Measurements from ENCODE around the gene TMEM163. TPM values are rescaled to one million over a fixed set of nuclear protein-coding genes. Genes with fewer than 3 reads are reported as not detected.

TMEM163 gene
- total RNA-seq, 1 donor from 2014 or later, result not detected

- H3K27me3 Mint-ChIP-seq (ENCODE audit: unreplicated experiment), result peaks cover 6% of the 10 kb centered on the region
- DNase-seq (ENCODE audit: extremely low spot score, unreplicated experiment), result no peak
- no peaks in the 10 kb centered on the region for H3K4me1 Mint-ChIP-seq (ENCODE audit: unreplicated experiment)
- H3K9me3 Mint-ChIP-seq (ENCODE audit: unreplicated experiment), result no peaks in the 10 kb centered on the region
- no peak overlapping the region for H3K4me3 Mint-ChIP-seq (ENCODE audit: unreplicated experiment)
- H3K27ac Mint-ChIP-seq (ENCODE audit: unreplicated experiment), result no peak overlapping the region
- TF ChIP-seq CTCF (IDR thresholded peaks at IDR 0.05), result no peak
- H3K36me3 Mint-ChIP-seq (ENCODE audit: unreplicated experiment), result no peaks in the 10 kb centered on the region
These were observed 142.3 kb downstream of the TMEM163 start for GRCh38 chr2:134576478-134576877.

GRCh38 chr2:134575888-134576287 is 142.9 kb downstream of the TMEM163 start:
- Mint-ChIP-seq H3K27me3 (ENCODE audit: unreplicated experiment) (peaks cover 6% of the 10 kb centered on the region), H3K4me3 (ENCODE audit: unreplicated experiment) (no peak overlapping the region), H3K4me1 (ENCODE audit: unreplicated experiment) (no peaks in the 10 kb centered on the region), H3K27ac (ENCODE audit: unreplicated experiment) (no peak overlapping the region), H3K36me3 (ENCODE audit: unreplicated experiment) (no peaks in the 10 kb centered on the region), H3K9me3 (ENCODE audit: unreplicated experiment) (no peaks in the 10 kb centered on the region)
- TF ChIP-seq CTCF (IDR thresholded peaks at IDR 0.05), result no peak
- DNase-seq (ENCODE audit: extremely low spot score, unreplicated experiment), result no peak

GRCh38 chr2:134574611-134575330 is 144.0 kb downstream of the TMEM163 start:
- Mint-ChIP-seq H3K27ac (ENCODE audit: unreplicated experiment) (no peak overlapping the region), H3K27me3 (ENCODE audit: unreplicated experiment) (peaks cover 9% of the 10 kb centered on the region), H3K9me3 (ENCODE audit: unreplicated experiment) (no peaks in the 10 kb centered on the region), H3K4me3 (ENCODE audit: unreplicated experiment) (no peak overlapping the region), H3K36me3 (ENCODE audit: unreplicated experiment) (no peaks in the 10 kb centered on the region), H3K4me1 (ENCODE audit: unreplicated experiment) (no peaks in the 10 kb centered on the region)
- no peak for DNase-seq (ENCODE audit: extremely low spot score, unreplicated experiment)
- TF ChIP-seq CTCF (IDR thresholded peaks at IDR 0.05), result no peak

- Mint-ChIP-seq H3K9me3 (ENCODE audit: unreplicated experiment) (no peaks in the 10 kb centered on the region), H3K36me3 (ENCODE audit: unreplicated experiment) (no peaks in the 10 kb centered on the region), H3K27ac (ENCODE audit: unreplicated experiment) (no peak overlapping the region), H3K4me3 (ENCODE audit: unreplicated experiment) (no peak overlapping the region), H3K27me3 (ENCODE audit: unreplicated experiment) (peaks cover 9% of the 10 kb centered on the region), H3K4me1 (ENCODE audit: unreplicated experiment) (no peaks in the 10 kb centered on the region)
- DNase-seq (ENCODE audit: extremely low spot score, unreplicated experiment), result no peak
- no peak for TF ChIP-seq CTCF (IDR thresholded peaks at IDR 0.05)
These were observed 145.1 kb downstream of the TMEM163 start for GRCh38 chr2:134573724-134574123.

GRCh38 chr2:134573085-134573370 is 145.8 kb downstream of the TMEM163 start:
- no peak for TF ChIP-seq CTCF (IDR thresholded peaks at IDR 0.05)
- Mint-ChIP-seq H3K4me3 (ENCODE audit: unreplicated experiment) (no peak overlapping the region), H3K36me3 (ENCODE audit: unreplicated experiment) (no peaks in the 10 kb centered on the region), H3K4me1 (ENCODE audit: unreplicated experiment) (no peaks in the 10 kb centered on the region), H3K9me3 (ENCODE audit: unreplicated experiment) (no peaks in the 10 kb centered on the region), H3K27ac (ENCODE audit: unreplicated experiment) (no peak overlapping the region), H3K27me3 (ENCODE audit: unreplicated experiment) (peaks cover 9% of the 10 kb centered on the region)
- DNase-seq (ENCODE audit: extremely low spot score, unreplicated experiment), result no peak
